Testis (tissue), 2 donors: ENCODE measurements around the gene UTF1.

ENCODE experiments used
- POLR2A ChIP-seq: fragments of 450-650 bp; IDR thresholded peaks from one replicate; pipeline ENCODE4 v1.6.1; 2017; ENCODE audit warnings: antibody characterized with exemption, mild to moderate bottlenecking, moderate library complexity
- TF ChIP-seq, protein P1 (sequence below), 3 experiments: fragments of 450-650 bp in 2 of 3; fragments of 200-600 bp in 1 of 3; sonication (generic) in 1 of 3; IDR thresholded peaks; one replicate each; pipeline ENCODE4 v1.5.1; 2016 to 2019; ENCODE audit warnings: antibody characterized with exemption in 3 of 3, mild to moderate bottlenecking in 2 of 3, moderate library complexity in 1 of 3

DNA sequence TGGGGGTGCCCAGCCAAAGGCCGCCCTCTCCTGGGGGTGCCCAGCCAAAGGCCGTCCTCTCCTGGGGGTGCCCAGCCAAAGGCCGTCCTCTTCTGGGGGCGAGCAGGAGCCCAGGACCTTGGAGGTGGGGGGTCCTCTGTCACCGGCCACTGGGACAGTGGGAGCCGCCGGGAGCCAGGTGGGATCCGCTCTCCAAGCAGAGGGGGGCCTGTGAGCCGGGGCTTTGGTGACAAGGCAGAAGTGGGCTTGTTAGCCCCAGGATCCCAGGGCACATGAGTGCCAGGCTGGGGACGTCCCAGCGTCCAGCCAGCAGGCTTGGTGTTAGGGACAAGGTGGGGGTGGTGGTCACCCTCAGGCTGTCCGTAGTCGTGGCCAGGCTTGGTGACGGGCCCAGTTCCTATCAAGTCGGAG, 29.4 kb upstream of the UTF1 start:
- TF ChIP-seq, protein P1, sequence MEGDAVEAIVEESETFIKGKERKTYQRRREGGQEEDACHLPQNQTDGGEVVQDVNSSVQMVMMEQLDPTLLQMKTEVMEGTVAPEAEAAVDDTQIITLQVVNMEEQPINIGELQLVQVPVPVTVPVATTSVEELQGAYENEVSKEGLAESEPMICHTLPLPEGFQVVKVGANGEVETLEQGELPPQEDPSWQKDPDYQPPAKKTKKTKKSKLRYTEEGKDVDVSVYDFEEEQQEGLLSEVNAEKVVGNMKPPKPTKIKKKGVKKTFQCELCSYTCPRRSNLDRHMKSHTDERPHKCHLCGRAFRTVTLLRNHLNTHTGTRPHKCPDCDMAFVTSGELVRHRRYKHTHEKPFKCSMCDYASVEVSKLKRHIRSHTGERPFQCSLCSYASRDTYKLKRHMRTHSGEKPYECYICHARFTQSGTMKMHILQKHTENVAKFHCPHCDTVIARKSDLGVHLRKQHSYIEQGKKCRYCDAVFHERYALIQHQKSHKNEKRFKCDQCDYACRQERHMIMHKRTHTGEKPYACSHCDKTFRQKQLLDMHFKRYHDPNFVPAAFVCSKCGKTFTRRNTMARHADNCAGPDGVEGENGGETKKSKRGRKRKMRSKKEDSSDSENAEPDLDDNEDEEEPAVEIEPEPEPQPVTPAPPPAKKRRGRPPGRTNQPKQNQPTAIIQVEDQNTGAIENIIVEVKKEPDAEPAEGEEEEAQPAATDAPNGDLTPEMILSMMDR (IDR thresholded peaks at IDR 0.05): no peak
- no peak for TF ChIP-seq POLR2A
